ENCODE measurements around the gene IL1RAPL2.

IL1RAPL2 gene

GRCh38 chrX:105219454-105220401 lies 653.7 kb downstream of the IL1RAPL2 start:
- no peaks in the 10 kb centered on the region for H3K27me3 ChIP-seq (ENCODE audit: low read depth, low read length)
- H3K9me3 ChIP-seq (ENCODE audit: insufficient read depth, low read length): no peaks in the 10 kb centered on the region
- no peaks in the 10 kb centered on the region for H3K79me2 ChIP-seq (ENCODE audit: low read length)
- H3K36me3 ChIP-seq (replicated peaks; ENCODE audit: low read depth, low read length): no peaks in the 10 kb centered on the region
- peaks cover 7% of the 10 kb centered on the region for H3K4me1 ChIP-seq (ENCODE audit: low read length)
- no peaks in the 10 kb centered on the region for H4K20me1 ChIP-seq (ENCODE audit: insufficient read depth, low read length)
- H3K27ac ChIP-seq (ENCODE audit: low read length): no peak overlapping the region
- TF ChIP-seq EZH2phosphoT487 (IDR thresholded peaks at IDR 0.05; ENCODE audit: low read depth) (no peak), CTCF (IDR thresholded peaks at IDR 0.05; ENCODE audit: low read depth, low read length) (no peak)
- no peak overlapping the region for H3K9ac ChIP-seq (ENCODE audit: low read length)
- no peak overlapping the region for H3K4me3 ChIP-seq (ENCODE audit: low read length)
- no peak overlapping the region for H2AFZ ChIP-seq (ENCODE audit: low read depth, low read length)
- no peak overlapping the region for H3K4me2 ChIP-seq (ENCODE audit: low read length)

- TF ChIP-seq CTCF (IDR thresholded peaks at IDR 0.05; ENCODE audit: low read depth, low read length) (no peak), EZH2phosphoT487 (IDR thresholded peaks at IDR 0.05; ENCODE audit: low read depth) (no peak)
- no peak within 1 kb of the TSS for H3K4me3 ChIP-seq (ENCODE audit: low read length)
- no peaks in the 10 kb centered on the region for H3K27me3 ChIP-seq (ENCODE audit: low read depth, low read length)
These were observed 654.6 kb downstream of the IL1RAPL2 start, which contains the start of gene TEX13A for GRCh38 chrX:105220636-105221035. Gene TEX13A (minus strand): TSS chrX:105220694. CDS start chrX:105220397, 297 bp downstream.

GRCh38 chrX:105221374-105221773 lies 655.4 kb downstream of the IL1RAPL2 start:
- Histone ChIP-seq H3K9ac (ENCODE audit: low read length) (no peak overlapping the region), H3K27ac (ENCODE audit: low read length) (no peak overlapping the region), H3K79me2 (ENCODE audit: low read length) (no peaks in the 10 kb centered on the region), H3K4me1 (ENCODE audit: low read length) (peaks cover 11% of the 10 kb centered on the region), H3K4me2 (ENCODE audit: low read length) (no peak overlapping the region), H3K36me3 (replicated peaks; ENCODE audit: low read depth, low read length) (no peaks in the 10 kb centered on the region), H3K4me3 (ENCODE audit: low read length) (no peak overlapping the region), H3K9me3 (ENCODE audit: insufficient read depth, low read length) (no peaks in the 10 kb centered on the region), H4K20me1 (ENCODE audit: insufficient read depth, low read length) (no peaks in the 10 kb centered on the region), H2AFZ (ENCODE audit: low read depth, low read length) (no peak overlapping the region), H3K27me3 (ENCODE audit: low read depth, low read length) (no peaks in the 10 kb centered on the region)
- no peak for TF ChIP-seq EZH2phosphoT487 (IDR thresholded peaks at IDR 0.05; ENCODE audit: low read depth)

More at GRCh38 chrX:105220636-105221035, 654.6 kb downstream of the IL1RAPL2 start, which contains the start of gene TEX13A:
- H3K4me2 ChIP-seq (ENCODE audit: low read length): no peak within 1 kb of the TSS
- H4K20me1 ChIP-seq (ENCODE audit: insufficient read depth, low read length): no peaks in the 10 kb centered on the region
- H2AFZ ChIP-seq (ENCODE audit: low read depth, low read length): no peak within 1 kb of the TSS
- H3K27ac ChIP-seq (ENCODE audit: low read length): no peak within 1 kb of the TSS
- peaks cover 11% of the 10 kb centered on the region for H3K4me1 ChIP-seq (ENCODE audit: low read length)
- no peaks in the 10 kb centered on the region for H3K36me3 ChIP-seq (replicated peaks; ENCODE audit: low read depth, low read length)
- no peak within 1 kb of the TSS for H3K9ac ChIP-seq (ENCODE audit: low read length)
- no peaks in the 10 kb centered on the region for H3K9me3 ChIP-seq (ENCODE audit: insufficient read depth, low read length)
- H3K79me2 ChIP-seq (ENCODE audit: low read length): no peaks in the 10 kb centered on the region

DNA sequence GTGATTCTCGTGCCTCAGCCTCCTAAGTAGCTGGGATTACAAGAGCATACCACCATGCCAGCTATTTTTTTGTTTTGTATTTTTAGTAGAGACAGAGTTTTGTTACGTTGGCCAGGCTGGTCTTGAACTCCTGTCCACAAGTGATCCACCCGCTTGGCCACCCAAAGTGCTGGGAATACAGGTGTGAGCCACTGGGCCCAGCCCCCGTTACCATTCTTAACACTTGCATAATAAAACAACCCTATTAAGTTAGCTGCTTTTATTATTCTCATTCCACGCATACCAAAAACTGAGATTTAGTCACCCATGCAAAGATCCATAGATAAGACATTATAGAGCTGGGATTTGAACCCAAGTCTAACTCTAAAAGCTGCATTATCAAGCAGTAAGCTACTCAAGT lies 660.5 kb downstream of the IL1RAPL2 start:
- H3K9ac ChIP-seq (ENCODE audit: low read length): no peak overlapping the region
- H3K4me2 ChIP-seq (ENCODE audit: low read length): no peak overlapping the region
- H2AFZ ChIP-seq (ENCODE audit: low read depth, low read length): no peak overlapping the region
- no peaks in the 10 kb centered on the region for H4K20me1 ChIP-seq (ENCODE audit: insufficient read depth, low read length)
- H3K27me3 ChIP-seq (ENCODE audit: low read depth, low read length): no peaks in the 10 kb centered on the region
- H3K27ac ChIP-seq (ENCODE audit: low read length): no peak overlapping the region
- no peak overlapping the region for H3K4me3 ChIP-seq (ENCODE audit: low read length)
- H3K4me1 ChIP-seq (ENCODE audit: low read length): peaks cover 11% of the 10 kb centered on the region
- no peaks in the 10 kb centered on the region for H3K9me3 ChIP-seq (ENCODE audit: insufficient read depth, low read length)
- no peak for TF ChIP-seq CTCF (IDR thresholded peaks at IDR 0.05; ENCODE audit: low read depth, low read length)
- TF ChIP-seq EZH2phosphoT487 (IDR thresholded peaks at IDR 0.05; ENCODE audit: low read depth): no peak
- no peaks in the 10 kb centered on the region for H3K79me2 ChIP-seq (ENCODE audit: low read length)
- H3K36me3 ChIP-seq (replicated peaks; ENCODE audit: low read depth, low read length): no peaks in the 10 kb centered on the region

Data from OCI-LY3 (cell line).